ENCODE measurements around the gene GLRA2. TPM values are rescaled to one million over a fixed set of nuclear protein-coding genes. Genes with fewer than 3 reads are reported as not detected.
A peak's percentile ranks its signal among the peaks of the same experiment; 100 is the strongest.

The GLRA2 gene
- total and polyA plus RNA-seq, 2 experiments from 2014 or later = 0.22 TPM; not detected in 1

DNA sequence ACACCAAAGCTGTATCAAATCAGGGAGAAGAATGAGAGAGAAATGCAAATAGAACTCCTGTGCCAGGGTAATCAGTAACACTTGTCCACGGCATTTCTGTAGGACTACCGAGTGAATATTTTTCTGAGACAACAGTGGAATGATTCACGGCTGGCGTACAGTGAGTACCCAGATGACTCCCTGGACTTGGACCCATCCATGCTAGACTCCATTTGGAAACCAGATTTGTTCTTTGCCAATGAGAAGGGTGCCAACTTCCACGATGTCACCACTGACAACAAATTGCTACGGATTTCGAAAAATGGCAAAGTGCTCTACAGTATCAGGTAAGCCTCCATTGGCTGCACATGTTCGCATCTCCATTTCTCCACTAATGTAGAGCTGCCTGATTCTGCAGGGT lies 51.7 kb downstream of the GLRA2 start:
- Histone ChIP-seq H3K27ac (no peak overlapping the region), H3K9ac (no peak overlapping the region), H3K27me3 (replicated peaks; ENCODE audit: insufficient read depth) (no peaks in the 10 kb centered on the region), H3K9me2 (ENCODE audit: insufficient read depth) (no peaks in the 10 kb centered on the region), H3F3A (ENCODE audit: insufficient read depth) (no peaks in the 10 kb centered on the region), H3K79me2 (ENCODE audit: insufficient read depth) (no peaks in the 10 kb centered on the region), H3K36me3 (ENCODE audit: low read depth) (no peaks in the 10 kb centered on the region), H3K4me3 (no peak overlapping the region), H3K4me2 (ENCODE audit: unreplicated experiment) (no peak overlapping the region), H3K4me1 (ENCODE audit: insufficient read depth) (peaks cover 5% of the 10 kb centered on the region; the same call in 1 of the 2 replicates), H4K20me1 (ENCODE audit: insufficient read depth) (no peaks in the 10 kb centered on the region), H2AFZ (no peak overlapping the region), H3K9me3 (ENCODE audit: low read depth) (no peaks in the 10 kb centered on the region)
- in situ Hi-C loops (cut with MboI) = no loop called here
- peak; percentile 37 for DNase-seq
- 11 to 17% methylated on average over 8 of the region's 8 CpGs for WGBS, 2 experiments (ENCODE audit: low coverage in 1 of 2, low lambda C conversion rate in 2 of 2, missing lambda C conversion rate in 2 of 2)
- no peak for TF ChIP-seq EZH2phosphoT487 (IDR thresholded peaks at IDR 0.05; ENCODE audit: insufficient read depth, low read depth)
- no peak for TF ChIP-seq EZH2 (IDR thresholded peaks at IDR 0.05; ENCODE audit: insufficient read depth, poor library complexity, severe bottlenecking)

DNA sequence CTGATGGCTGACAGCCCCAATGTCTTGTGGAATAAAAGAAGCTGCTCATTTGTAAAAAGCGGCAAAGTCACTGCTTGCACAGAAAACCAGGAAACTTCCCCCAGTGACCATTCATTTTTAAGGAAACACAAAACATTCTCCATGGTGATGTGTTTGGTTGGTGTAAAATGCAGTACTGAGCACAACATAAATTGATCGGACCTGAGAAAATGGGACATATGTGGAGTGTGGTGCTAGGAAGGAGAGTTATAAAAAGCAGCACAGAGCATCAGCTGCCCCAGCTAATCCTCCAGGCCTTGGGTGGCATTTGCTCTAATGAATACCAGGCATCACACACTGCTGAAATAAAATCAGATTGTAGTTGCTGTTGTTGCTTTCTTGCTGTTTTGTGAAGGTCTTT lies 55.2 kb downstream of the GLRA2 start:
- Histone ChIP-seq H4K20me1 (ENCODE audit: insufficient read depth) (no peaks in the 10 kb centered on the region), H3F3A (ENCODE audit: insufficient read depth) (no peaks in the 10 kb centered on the region), H3K36me3 (ENCODE audit: low read depth) (no peaks in the 10 kb centered on the region), H3K4me2 (ENCODE audit: unreplicated experiment) (no peak overlapping the region), H3K79me2 (ENCODE audit: insufficient read depth) (no peaks in the 10 kb centered on the region), H3K9me3 (ENCODE audit: low read depth) (no peaks in the 10 kb centered on the region), H3K27me3 (replicated peaks; ENCODE audit: insufficient read depth) (no peaks in the 10 kb centered on the region), H2AFZ (no peak overlapping the region), H3K4me3 (no peak overlapping the region), H3K9ac (no peak overlapping the region), H3K4me1 (ENCODE audit: insufficient read depth) (peaks cover 5% of the 10 kb centered on the region; the same call in 1 of the 2 replicates), H3K27ac (no peak overlapping the region), H3K9me2 (ENCODE audit: insufficient read depth) (no peaks in the 10 kb centered on the region)
- DNase-seq = no peak
- in situ Hi-C loops (cut with MboI) = no loop called here
- 46 to 53% methylated on average over 2 of the region's 2 CpGs for WGBS, 2 experiments (ENCODE audit: low coverage in 1 of 2, low lambda C conversion rate in 2 of 2, missing lambda C conversion rate in 2 of 2)
- TF ChIP-seq EZH2 (IDR thresholded peaks at IDR 0.05; ENCODE audit: insufficient read depth, poor library complexity, severe bottlenecking) = no peak
- TF ChIP-seq EZH2phosphoT487 (IDR thresholded peaks at IDR 0.05; ENCODE audit: insufficient read depth, low read depth) = no peak

DNA sequence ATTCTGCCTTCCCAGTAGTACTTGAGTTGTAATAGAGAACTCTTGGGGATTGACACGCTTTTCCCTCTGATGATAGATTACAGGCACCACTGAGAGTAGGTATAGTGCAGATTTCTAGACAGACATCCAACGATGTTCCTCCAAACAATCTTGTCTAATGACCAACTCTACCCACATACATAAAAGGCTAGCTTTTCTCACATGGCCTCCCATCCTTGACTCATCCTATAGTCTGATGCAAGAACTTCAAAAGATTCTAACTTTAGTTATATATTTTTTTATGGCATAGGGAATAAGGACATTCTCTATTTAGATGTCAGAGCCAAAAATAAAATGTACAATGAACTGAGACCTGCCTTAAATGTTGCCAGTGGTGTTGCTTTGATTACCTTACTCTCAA lies 60.9 kb downstream of the GLRA2 start:
- Histone ChIP-seq H3K9me2 (ENCODE audit: insufficient read depth) (no peaks in the 10 kb centered on the region), H4K20me1 (ENCODE audit: insufficient read depth) (no peaks in the 10 kb centered on the region), H2AFZ (0 out of 2 replicates have a peak overlapping the region, but pooled peaks have one; percentile 41), H3K36me3 (ENCODE audit: low read depth) (no peaks in the 10 kb centered on the region), H3K27me3 (replicated peaks; ENCODE audit: insufficient read depth) (no peaks in the 10 kb centered on the region), H3K4me1 (ENCODE audit: insufficient read depth) (peaks cover 32% of the 10 kb centered on the region), H3K4me3 (no peak overlapping the region), H3K9ac (no peak overlapping the region), H3K9me3 (ENCODE audit: low read depth) (no peaks in the 10 kb centered on the region), H3K27ac (peak overlapping the region; percentile 56; the same call in 1 of the 2 replicates), H3K4me2 (ENCODE audit: unreplicated experiment) (peak overlapping the region; percentile 35), H3K79me2 (ENCODE audit: insufficient read depth) (no peaks in the 10 kb centered on the region), H3F3A (ENCODE audit: insufficient read depth) (peaks cover 22% of the 10 kb centered on the region)
- 4 to 16% methylated on average over 2 of the region's 2 CpGs for WGBS, 2 experiments (ENCODE audit: low coverage in 1 of 2, low lambda C conversion rate in 2 of 2, missing lambda C conversion rate in 2 of 2)
- peak; percentile 67 for DNase-seq
- in situ Hi-C loops (cut with MboI) = no loop called here
- TF ChIP-seq EZH2 (IDR thresholded peaks at IDR 0.05; ENCODE audit: insufficient read depth, poor library complexity, severe bottlenecking) (no peak), EZH2phosphoT487 (IDR thresholded peaks at IDR 0.05; ENCODE audit: insufficient read depth, low read depth) (no peak)

DNA sequence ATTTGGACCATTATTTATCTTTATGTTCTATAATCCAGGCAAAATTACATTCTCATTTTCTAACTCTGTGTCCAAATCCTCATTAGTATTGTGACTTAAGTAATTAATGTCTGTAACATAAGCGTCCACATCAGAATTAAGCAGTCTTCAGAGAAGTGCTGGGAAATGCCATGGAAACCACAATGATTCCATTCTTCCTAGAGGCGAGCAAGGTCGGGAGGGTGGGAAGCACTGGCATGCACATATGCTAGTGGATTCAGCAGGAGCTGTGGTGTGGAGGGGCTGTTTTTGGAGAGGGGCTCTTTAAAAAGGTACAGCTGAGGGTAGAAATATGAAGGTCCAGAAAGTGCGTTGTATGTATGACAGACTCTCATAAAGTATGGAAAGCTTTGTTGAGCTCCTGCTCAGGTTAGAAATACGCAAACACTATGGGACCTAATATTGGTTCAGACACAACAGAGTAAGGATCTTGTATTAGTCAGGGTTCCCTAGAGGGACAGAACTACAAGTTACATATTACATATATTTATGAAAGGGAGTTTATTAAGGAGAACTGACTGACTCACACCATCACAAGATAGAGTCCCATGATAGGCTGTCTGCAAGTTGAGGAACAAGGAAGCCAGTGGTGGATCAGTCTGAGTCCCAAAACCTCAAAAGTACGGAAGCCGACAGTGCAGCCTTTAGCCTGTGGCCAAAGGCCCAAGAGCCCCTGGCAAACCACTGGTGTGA lies 61.5 kb downstream of the GLRA2 start:
- no peaks in the 10 kb centered on the region for H3K9me2 ChIP-seq (ENCODE audit: insufficient read depth)
- H3K4me1 ChIP-seq (ENCODE audit: insufficient read depth) = peaks cover 32% of the 10 kb centered on the region
- H3K79me2 ChIP-seq (ENCODE audit: insufficient read depth) = no peaks in the 10 kb centered on the region
- H4K20me1 ChIP-seq (ENCODE audit: insufficient read depth) = no peaks in the 10 kb centered on the region
- DNase-seq = peak; percentile 27
- H3K27me3 ChIP-seq (replicated peaks; ENCODE audit: insufficient read depth) = no peaks in the 10 kb centered on the region
- no peak overlapping the region for H3K9ac ChIP-seq
- 26 to 30% methylated on average over 6 to 7 of the region's 7 CpGs for WGBS, 2 experiments (ENCODE audit: low coverage in 1 of 2, low lambda C conversion rate in 2 of 2, missing lambda C conversion rate in 2 of 2)
- H3F3A ChIP-seq (ENCODE audit: insufficient read depth) = peaks cover 22% of the 10 kb centered on the region
- in situ Hi-C loops (cut with MboI) = no loop called here
- H3K27ac ChIP-seq = peak overlapping the region; percentile 56
- peak overlapping the region; percentile 35 for H3K4me2 ChIP-seq (ENCODE audit: unreplicated experiment)
- 0 out of 2 replicates have a peak overlapping the region, but pooled peaks have one; percentile 41 for H2AFZ ChIP-seq
- H3K4me3 ChIP-seq = no peak overlapping the region
- TF ChIP-seq EZH2phosphoT487 (IDR thresholded peaks at IDR 0.05; ENCODE audit: insufficient read depth, low read depth) (no peak), EZH2 (IDR thresholded peaks at IDR 0.05; ENCODE audit: insufficient read depth, poor library complexity, severe bottlenecking) (no peak)
- no peaks in the 10 kb centered on the region for H3K9me3 ChIP-seq (ENCODE audit: low read depth)
- H3K36me3 ChIP-seq (ENCODE audit: low read depth) = no peaks in the 10 kb centered on the region
